Tibial artery (tissue), 4 donors: Measurements from ENCODE around the gene CIB2.

Experiments used
- DNase-seq, 2 donors: peaks; one replicate each; pipeline ENCODE4 v3.0.0-alpha.2; 2019
- H3K27ac ChIP-seq, 2 donors: fragments of 200-600 bp; sonication (generic) in 1 of 2; 1 replicate in 1 of 2; 2 replicates in 1 of 2; pipeline ENCODE4 v1.5.1; 2018 to 2019; ENCODE audit warnings: mild to moderate bottlenecking in 1 of 2
- H3K27me3 ChIP-seq, 2 donors: fragments of 200-600 bp; sonication (generic) in 1 of 2; one replicate each; pipeline versions ENCODE4 v1.5.1 to v1.6.0; 2016 to 2019
- H3K36me3 ChIP-seq, 3 donors: fragments of 200-600 bp; sonication (generic) in 2 of 3; one replicate each; pipeline ENCODE4 v1.5.1; 2016 to 2019; ENCODE audit warnings: mild to moderate bottlenecking in 2 of 3
- H3K4me1 ChIP-seq, 4 donors: fragments of 200-600 bp; sonication (generic) in 2 of 4; 1 replicate in 3 of 4; 2 replicates in 1 of 4; pipeline ENCODE4 v1.5.1; 2016 to 2019
- H3K4me3 ChIP-seq, 2 donors: fragments of 200-600 bp; sonication (generic) in 1 of 2; 1 replicate in 1 of 2; 2 replicates in 1 of 2; pipeline ENCODE4 v1.5.1; 2018 to 2019; ENCODE audit warnings: mild to moderate bottlenecking in 2 of 2
- H3K9me3 ChIP-seq, 3 donors: fragments of 200-600 bp; sonication (generic) in 1 of 3; one replicate each; pipeline ENCODE4 v1.5.1; 2016 to 2019
- CTCF ChIP-seq, 2 experiments: fragments of 200-600 bp in 1 of 2; fragments of 450-650 bp in 1 of 2; IDR thresholded peaks; one replicate each; pipeline ENCODE4 v1.5.1; 2017 to 2019; ENCODE audit warnings: antibody characterized with exemption in 2 of 2, mild to moderate bottlenecking in 1 of 2, moderate library complexity in 1 of 2
- intact Hi-C: fragments of 100-400 bp; cut with DNase I; formaldehyde crosslinking; loops from one replicate; pipeline ENCODE4 v1.15.0; 2023; ENCODE audit warnings: low total_unique reads

CIB2 gene

GRCh38 chr15:78067328-78068228 lies 63.7 kb downstream of the CIB2 start:
- H3K27me3 ChIP-seq = no peaks in the 10 kb centered on the region
- DNase-seq = peak in 1 of 2 donors; percentile 80
- H3K4me3 ChIP-seq = no peak overlapping the region
- intact Hi-C loops = loop anchor here (5.0 kb wide), 1 partner anchor 55 kb away; no protein-coding TSS in a partner anchor
- H3K27ac ChIP-seq = peak overlapping the region; percentile 81 to 87
- peaks cover 0 to 100% (median 81%) of the 10 kb centered on the region in 4 donors for H3K4me1 ChIP-seq
- no peaks in the 10 kb centered on the region for H3K36me3 ChIP-seq
- H3K9me3 ChIP-seq = no peaks in the 10 kb centered on the region
- TF ChIP-seq CTCF (IDR thresholded peaks at IDR 0.05) = no peak

DNA sequence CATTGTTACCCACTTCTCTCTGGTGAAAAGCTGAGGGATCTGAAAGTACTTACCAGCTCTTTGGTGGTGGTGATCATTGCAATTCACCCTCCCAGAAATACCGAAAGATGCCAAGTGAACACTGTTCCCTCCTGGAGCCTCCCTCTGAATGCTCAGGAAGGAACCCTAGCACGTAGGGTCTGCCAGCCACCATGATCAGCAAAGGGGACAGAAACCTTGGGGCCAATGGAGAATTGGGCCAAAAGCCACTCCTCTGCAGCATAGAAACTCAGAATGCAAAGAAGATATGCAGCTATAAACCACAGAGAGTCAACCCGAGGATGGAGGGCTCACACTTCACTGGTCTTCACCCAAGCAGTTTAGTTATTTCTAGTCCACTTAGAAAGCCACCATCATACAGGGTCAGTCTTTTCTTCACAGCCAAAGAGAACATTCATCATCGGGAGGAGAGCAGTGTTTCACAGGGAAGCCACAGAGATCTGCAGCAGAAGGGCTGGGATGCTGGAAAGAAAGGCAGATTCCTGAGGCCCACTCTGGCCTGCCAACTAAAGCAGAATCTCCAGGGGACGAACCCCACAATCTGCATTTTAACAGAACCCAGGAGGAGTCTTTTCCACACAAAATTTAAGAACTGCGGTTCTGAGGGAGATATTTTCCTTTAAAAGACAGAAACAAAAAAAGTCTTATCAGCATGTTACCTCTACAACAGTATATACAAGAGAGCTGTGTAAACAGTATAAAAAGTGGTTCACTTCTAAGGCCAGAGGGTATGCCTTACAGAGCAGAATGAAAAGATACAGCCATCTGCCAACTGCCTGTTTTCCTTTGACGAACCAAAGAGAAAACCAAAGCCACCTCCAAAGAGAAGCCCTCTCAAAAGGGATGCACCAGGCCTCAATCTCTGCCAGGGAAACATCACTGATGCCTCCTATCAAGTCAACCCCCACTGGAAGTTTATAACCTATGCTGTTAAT lies 65.0 kb downstream of the CIB2 start:
- Histone ChIP-seq H3K4me3 (no peak overlapping the region), H3K9me3 (no peaks in the 10 kb centered on the region), H3K27me3 (no peaks in the 10 kb centered on the region), H3K27ac (peak overlapping the region; percentile 81 to 87), H3K36me3 (no peaks in the 10 kb centered on the region), H3K4me1 (peaks cover 0 to 100% (median 79%) of the 10 kb centered on the region in 4 donors)
- DNase-seq = peak in 1 of 2 donors; percentile 59
- no peak for TF ChIP-seq CTCF (IDR thresholded peaks at IDR 0.05)
- intact Hi-C loops = loop anchor here (5.0 kb wide), 1 partner anchor 54 kb away; no protein-coding TSS in a partner anchor

DNA sequence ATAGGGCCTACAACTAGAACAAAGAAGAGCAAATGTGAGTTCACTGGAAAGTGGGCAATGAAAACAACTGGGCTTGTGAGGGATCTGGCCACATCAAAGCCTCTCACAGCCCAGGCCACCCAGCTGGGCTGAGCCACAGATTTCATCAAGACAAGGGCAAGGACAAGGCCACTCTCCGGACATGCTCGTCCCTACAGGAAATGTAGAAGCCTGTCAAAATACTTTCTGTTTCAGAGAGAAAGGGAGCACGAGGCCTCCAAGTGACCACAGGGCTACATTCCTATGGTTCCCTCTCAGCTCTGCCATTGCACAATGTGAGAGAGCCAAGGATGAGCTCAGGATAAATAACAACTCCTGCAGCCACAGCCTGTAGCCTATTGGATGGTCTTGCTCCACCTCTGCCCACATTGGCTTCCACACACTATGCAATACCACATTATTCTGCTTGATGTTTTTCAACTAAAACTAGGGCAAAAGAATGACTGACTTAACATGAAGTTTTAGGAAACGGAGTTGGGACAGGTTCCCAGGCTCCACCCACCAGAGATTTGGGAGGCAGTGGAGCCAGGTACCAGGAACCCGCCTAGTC lies 65.9 kb downstream of the CIB2 start:
- Histone ChIP-seq H3K9me3 (no peaks in the 10 kb centered on the region), H3K4me1 (peaks cover 0 to 100% (median 80%) of the 10 kb centered on the region in 4 donors), H3K36me3 (no peaks in the 10 kb centered on the region), H3K4me3 (peak overlapping the region in 1 of 2 donors; percentile 22), H3K27me3 (no peaks in the 10 kb centered on the region), H3K27ac (peak overlapping the region; percentile 81 to 87)
- peak; percentile 91 to 94 for DNase-seq
- intact Hi-C loops = loop anchor here (5.0 kb wide), 1 partner anchor 53 kb away; no protein-coding TSS in a partner anchor
- no peak for TF ChIP-seq CTCF (IDR thresholded peaks at IDR 0.05)

DNA sequence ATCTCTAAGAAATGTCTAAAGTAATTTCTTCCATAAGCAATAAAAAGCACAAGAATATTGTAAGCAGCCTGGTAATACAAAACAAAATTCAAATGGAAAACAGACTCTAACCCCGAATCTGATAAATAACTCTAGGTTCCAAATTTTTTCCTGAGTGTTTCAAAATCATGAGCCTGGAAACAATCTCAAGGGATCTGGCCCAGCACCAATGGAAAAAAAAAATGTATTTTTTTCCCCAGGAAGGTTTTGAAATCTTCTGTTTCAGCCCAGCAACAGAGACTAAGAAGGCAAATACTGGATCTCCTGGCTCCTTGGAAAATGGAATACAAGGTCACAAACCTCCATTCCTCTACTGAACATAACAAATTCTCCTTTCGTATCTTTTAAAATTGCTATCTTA lies 66.7 kb downstream of the CIB2 start:
- TF ChIP-seq CTCF (IDR thresholded peaks at IDR 0.05) = no peak
- Histone ChIP-seq H3K4me1 (peaks cover 0 to 100% (median 77%) of the 10 kb centered on the region in 4 donors), H3K4me3 (peak overlapping the region in 1 of 2 donors; percentile 22), H3K36me3 (no peaks in the 10 kb centered on the region), H3K27ac (peak overlapping the region; percentile 81 to 87), H3K9me3 (no peaks in the 10 kb centered on the region), H3K27me3 (no peaks in the 10 kb centered on the region)
- intact Hi-C loops = no loop called here
- peak in 1 of 2 donors; percentile 4 for DNase-seq

GRCh38 chr15:78063970-78064385 lies 67.3 kb downstream of the CIB2 start:
- Histone ChIP-seq H3K4me1 (peaks cover 0 to 100% (median 78%) of the 10 kb centered on the region in 4 donors), H3K27ac (peak overlapping the region; percentile 81 to 87), H3K9me3 (no peaks in the 10 kb centered on the region), H3K27me3 (no peaks in the 10 kb centered on the region), H3K4me3 (no peak overlapping the region), H3K36me3 (no peaks in the 10 kb centered on the region)
- DNase-seq = peak in 1 of 2 donors; percentile 48
- no peak for TF ChIP-seq CTCF (IDR thresholded peaks at IDR 0.05)
- intact Hi-C loops = no loop called here
